H9 (cell line): Measurements from ENCODE around the gene ASS1. TPM values are rescaled to one million over a fixed set of nuclear protein-coding genes. Genes with fewer than 3 reads are reported as not detected.

Source experiments
- DNase-seq: peaks from one replicate; pipeline ENCODE4 v3.0.0-alpha.2; 2017
- H2AFZ ChIP-seq: one replicate; pipeline ENCODE4 v1.6.1; 2013; ENCODE audit warnings: mild to moderate bottlenecking, low read length, control low read depth, moderate library complexity
- H2AK5ac ChIP-seq: 2 replicates; pipeline ENCODE4 v1.6.1; 2013; ENCODE audit warnings: low read length, control low read depth, mixed read lengths; ENCODE audit not compliant: insufficient read length
- H2BK120ac ChIP-seq: one replicate; pipeline ENCODE4 v1.6.1; 2013; ENCODE audit warnings: low read depth, mild to moderate bottlenecking, low read length, control low read depth, inconsistent platforms; ENCODE audit not compliant: poor library complexity, severe bottlenecking
- H2BK12ac ChIP-seq: 2 replicates; pipeline ENCODE4 v1.6.1; 2013; ENCODE audit warnings: low read length, control low read depth, mixed read lengths, low read depth; ENCODE audit not compliant: insufficient read length
- H2BK15ac ChIP-seq: 2 replicates; pipeline ENCODE4 v1.6.1; 2013; ENCODE audit warnings: low read depth, low read length, control low read depth
- H2BK20ac ChIP-seq: one replicate; pipeline ENCODE4 v1.6.1; 2013; ENCODE audit warnings: low read depth, mild to moderate bottlenecking, low read length, control low read depth, inconsistent platforms; ENCODE audit not compliant: poor library complexity, severe bottlenecking
- H2BK5ac ChIP-seq: 2 replicates; pipeline ENCODE4 v1.6.1; 2013; ENCODE audit warnings: low read length, control low read depth, mixed read lengths; ENCODE audit not compliant: insufficient read length
- H3K14ac ChIP-seq: 2 replicates; pipeline ENCODE4 v1.6.1; 2013; ENCODE audit warnings: low read length, control low read depth; ENCODE audit not compliant: insufficient read depth
- H3K18ac ChIP-seq: 2 replicates; pipeline ENCODE4 v1.6.1; 2013; ENCODE audit warnings: low read depth, mild to moderate bottlenecking, mixed read lengths, low read length, control low read depth; ENCODE audit not compliant: insufficient read length
- H3K23ac ChIP-seq: 2 replicates; pipeline ENCODE4 v1.6.1; 2013; ENCODE audit warnings: low read length, control low read depth, mixed read lengths, low read depth; ENCODE audit not compliant: insufficient read length
- H3K23me2 ChIP-seq: 2 replicates; pipeline ENCODE4 v1.6.1; 2013; ENCODE audit warnings: low read depth, mild to moderate bottlenecking, mixed read lengths, low read length, control low read depth; ENCODE audit not compliant: insufficient read length, poor library complexity, severe bottlenecking
- H3K27ac ChIP-seq: 2 replicates; pipeline ENCODE4 v1.5.1; 2013; ENCODE audit warnings: low read length, control low read depth, mixed read lengths, low read depth; ENCODE audit not compliant: insufficient read length
- H3K27me3 ChIP-seq: 2 replicates; pipeline ENCODE4 v1.6.1; 2013; ENCODE audit warnings: low read length, control low read depth, inconsistent platforms; ENCODE audit not compliant: insufficient read depth
- H3K4ac ChIP-seq: 2 replicates; pipeline ENCODE4 v1.6.1; 2013; ENCODE audit warnings: low read depth, mild to moderate bottlenecking, control low read depth, inconsistent platforms, low read length, moderate library complexity
- H3K4me1 ChIP-seq: 2 replicates; pipeline ENCODE4 v1.6.1; 2013; ENCODE audit warnings: low read length, control low read depth, inconsistent platforms; ENCODE audit not compliant: insufficient read depth
- H3K4me2 ChIP-seq: 2 replicates; pipeline ENCODE4 v1.6.1; 2013; ENCODE audit warnings: low read length, control low read depth, mixed read lengths; ENCODE audit not compliant: insufficient read length, insufficient read depth
- H3K56ac ChIP-seq: 2 replicates; pipeline ENCODE4 v1.6.1; 2013; ENCODE audit warnings: low read depth, mild to moderate bottlenecking, mixed read lengths, low read length, control low read depth; ENCODE audit not compliant: insufficient read length
- H3K79me1 ChIP-seq: 2 replicates; pipeline ENCODE4 v1.6.1; 2013; ENCODE audit warnings: low read depth, mild to moderate bottlenecking, moderate library complexity, low read length, control low read depth, inconsistent platforms; ENCODE audit not compliant: insufficient read depth, poor library complexity, severe bottlenecking
- H3K79me2 ChIP-seq: 2 replicates; pipeline ENCODE4 v1.6.1; 2013; ENCODE audit warnings: low read length, control low read depth, inconsistent platforms; ENCODE audit not compliant: insufficient read depth
- H3K9ac ChIP-seq: 2 replicates; pipeline ENCODE4 v1.6.1; 2013; ENCODE audit warnings: low read length, control low read depth, mixed read lengths; ENCODE audit not compliant: insufficient read length; ENCODE audit errors: extremely low read depth
- H3K9me3 ChIP-seq: one replicate; pipeline ENCODE4 v1.6.1; 2013; ENCODE audit warnings: low read depth, low read length, inconsistent platforms; ENCODE audit not compliant: control insufficient read depth
- H3T11ph ChIP-seq: one replicate; pipeline ENCODE4 v1.6.1; 2013; ENCODE audit warnings: mild to moderate bottlenecking, low read length, control low read depth, inconsistent platforms
- H4K20me1 ChIP-seq: one replicate; pipeline ENCODE4 v1.6.1; 2013; ENCODE audit not compliant: control insufficient read depth, insufficient read length, insufficient read depth
- H4K5ac ChIP-seq: 2 replicates; pipeline ENCODE4 v1.6.1; 2013; ENCODE audit warnings: low read depth, mild to moderate bottlenecking, mixed read lengths, low read length, control low read depth; ENCODE audit not compliant: insufficient read length
- H4K8ac ChIP-seq: replicated peaks from 2 replicates; pipeline ENCODE4 v1.6.1; 2013; ENCODE audit warnings: low read length, control low read depth, mixed read lengths, low read depth; ENCODE audit not compliant: insufficient read length
- H4K91ac ChIP-seq: 2 replicates; pipeline ENCODE4 v1.6.1; 2013; ENCODE audit warnings: low read depth, mild to moderate bottlenecking, moderate library complexity, mixed read lengths, low read length, control low read depth; ENCODE audit not compliant: insufficient read length
- H3K27ac Mint-ChIP-seq, 3 experiments: 2 replicates in 2 of 3; 3 replicates in 1 of 3; pipeline ENCODE4 v1.8.0; 2020 to 2021; ENCODE audit warnings: mixed read lengths in 3 of 3, mild to moderate bottlenecking in 1 of 3, moderate library complexity in 1 of 3
- H3K27me3 Mint-ChIP-seq: 2 replicates; pipeline ENCODE4 v1.8.0; 2021; ENCODE audit warnings: low read depth, mild to moderate bottlenecking, moderate library complexity, mixed read lengths
- H3K36me3 Mint-ChIP-seq, 3 experiments: 2 replicates in 2 of 3; 3 replicates in 1 of 3; pipeline ENCODE4 v1.8.0; 2020 to 2021; ENCODE audit warnings: low read depth in 3 of 3, mixed read lengths in 3 of 3; ENCODE audit not compliant: insufficient read depth in 1 of 3
- H3K4me1 Mint-ChIP-seq, 2 experiments: 2 replicates each; pipeline ENCODE4 v1.8.0; 2020; ENCODE audit warnings: mixed read lengths in 2 of 2
- H3K4me3 Mint-ChIP-seq, 2 experiments: 2 replicates in 1 of 2; 3 replicates in 1 of 2; pipeline ENCODE4 v1.8.0; 2020 to 2021; ENCODE audit warnings: mild to moderate bottlenecking in 2 of 2, mixed read lengths in 2 of 2, moderate library complexity in 1 of 2
- H3K9me3 Mint-ChIP-seq, 2 experiments: 2 replicates in 1 of 2; 3 replicates in 1 of 2; pipeline ENCODE4 v1.8.0; 2020; ENCODE audit warnings: mild to moderate bottlenecking in 2 of 2, mixed read lengths in 2 of 2, moderate library complexity in 1 of 2
- CTCF ChIP-seq: fragments of 200-600 bp; sonication (generic); conservative IDR thresholded peaks from 3 replicates; pipeline ENCODE4 v1.8.0; 2021; ENCODE audit warnings: antibody characterized with exemption, mild to moderate bottlenecking
- WGBS: extraction: QIAGEN DNeasy Blood & Tissue Kit; methylation state at CpG from one replicate; pipeline ENCODE4 v1.1.7; 2013; ENCODE audit warnings: missing lambda C conversion rate, low lambda C conversion rate, mixed read lengths; ENCODE audit not compliant: insufficient read length; ENCODE audit errors: extremely low coverage; 5-methylcytosine and 5-hydroxymethylcytosine counted together
- total RNA-seq: library from RNA; stranded (reverse); gene quantifications from 2 replicates; pipeline ENCODE4 v1.2.1, GENCODE V29; 2021

ASS1 gene
- total RNA-seq, 1 experiment from 2014 or later: 118 TPM

- no peak overlapping the region for H2BK12ac ChIP-seq
- no peak overlapping the region for H2AK5ac ChIP-seq
- no peak for DNase-seq
- H3K56ac ChIP-seq: no peak overlapping the region
- H3T11ph ChIP-seq: no peak overlapping the region
- WGBS: no CpG with 5 or more reads among the region's 22 CpGs
- H3K4me2 ChIP-seq: no peak overlapping the region
- H4K5ac ChIP-seq: no peak overlapping the region
- no peaks in the 10 kb centered on the region for H3K4me1 ChIP-seq
- no peak overlapping the region for H4K8ac ChIP-seq
- Mint-ChIP-seq H3K36me3 (peaks cover 0 to 5% (median 2%) of the 10 kb centered on the region in 3 experiments; a peak in 2 of 7 replicates), H3K4me1 (peaks cover 12 to 16% of the 10 kb centered on the region in 2 experiments), H3K4me3 (no peak overlapping the region; a peak in 1 of 5 replicates), H3K27me3 (peaks cover 43% of the 10 kb centered on the region), H3K27ac (no peak overlapping the region), H3K9me3 (no peaks in the 10 kb centered on the region; a peak in 1 of 5 replicates)
- no peaks in the 10 kb centered on the region for H3K79me1 ChIP-seq
- no peak overlapping the region for H3K9ac ChIP-seq
- H4K20me1 ChIP-seq: no peaks in the 10 kb centered on the region
- no peak overlapping the region for H3K14ac ChIP-seq
- H3K27me3 ChIP-seq: no peaks in the 10 kb centered on the region; the same call in 1 of the 2 replicates
- no peak overlapping the region for H2BK5ac ChIP-seq
- no peak overlapping the region for H2BK20ac ChIP-seq
- no peak overlapping the region for H2BK15ac ChIP-seq
- H3K27ac ChIP-seq: no peak overlapping the region
- H3K18ac ChIP-seq: no peak overlapping the region
- H3K4ac ChIP-seq: no peak overlapping the region
- H3K23me2 ChIP-seq: peaks cover 4% of the 10 kb centered on the region
- H3K79me2 ChIP-seq: no peaks in the 10 kb centered on the region
- no peak overlapping the region for H3K23ac ChIP-seq
- no peaks in the 10 kb centered on the region for H3K9me3 ChIP-seq
- no peak overlapping the region for H2AFZ ChIP-seq
- TF ChIP-seq CTCF: no peak
- H4K91ac ChIP-seq: no peak overlapping the region
- H2BK120ac ChIP-seq: no peak overlapping the region
These were observed 13.8 kb upstream of the ASS1 start for GRCh38 chr9:130430734-130431535.
